ENCODE measurements around the gene RAB27B.

DNA sequence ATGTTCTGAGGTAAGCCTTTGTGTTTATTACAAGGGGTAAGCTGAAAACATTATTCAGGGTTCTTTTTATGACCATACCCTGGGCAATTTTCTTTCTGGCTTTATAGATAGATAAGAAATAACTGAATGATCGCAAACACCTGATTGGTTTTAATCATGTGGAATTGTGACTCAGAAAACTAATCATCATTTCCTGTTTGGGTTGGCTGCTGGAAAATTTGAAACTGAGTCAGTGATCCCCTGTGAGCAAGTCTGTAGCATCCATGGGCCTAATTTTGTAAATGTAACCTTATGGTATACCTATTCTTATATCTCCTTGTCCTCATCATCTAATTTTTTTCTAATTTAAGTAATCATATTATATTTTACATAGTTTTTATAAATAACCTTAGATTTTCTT is 96.7 kb downstream of the RAB27B start:
- TF ChIP-seq, protein P1, sequence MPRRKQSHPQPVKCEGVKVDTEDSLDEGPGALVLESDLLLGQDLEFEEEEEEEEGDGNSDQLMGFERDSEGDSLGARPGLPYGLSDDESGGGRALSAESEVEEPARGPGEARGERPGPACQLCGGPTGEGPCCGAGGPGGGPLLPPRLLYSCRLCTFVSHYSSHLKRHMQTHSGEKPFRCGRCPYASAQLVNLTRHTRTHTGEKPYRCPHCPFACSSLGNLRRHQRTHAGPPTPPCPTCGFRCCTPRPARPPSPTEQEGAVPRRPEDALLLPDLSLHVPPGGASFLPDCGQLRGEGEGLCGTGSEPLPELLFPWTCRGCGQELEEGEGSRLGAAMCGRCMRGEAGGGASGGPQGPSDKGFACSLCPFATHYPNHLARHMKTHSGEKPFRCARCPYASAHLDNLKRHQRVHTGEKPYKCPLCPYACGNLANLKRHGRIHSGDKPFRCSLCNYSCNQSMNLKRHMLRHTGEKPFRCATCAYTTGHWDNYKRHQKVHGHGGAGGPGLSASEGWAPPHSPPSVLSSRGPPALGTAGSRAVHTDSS (tag by site-specific recombination; IDR thresholded peaks at IDR 0.05): no peak
- TF ChIP-seq ZNF768 (tag by site-specific recombination; IDR thresholded peaks at IDR 0.05) (no peak), ZNF558 (tag by site-specific recombination; IDR thresholded peaks at IDR 0.05) (no peak), ZNF292 (tag by site-specific recombination; IDR thresholded peaks at IDR 0.05; ENCODE audit: borderline replicate concordance, low read depth) (no peak)
- TF ChIP-seq, protein P2, sequence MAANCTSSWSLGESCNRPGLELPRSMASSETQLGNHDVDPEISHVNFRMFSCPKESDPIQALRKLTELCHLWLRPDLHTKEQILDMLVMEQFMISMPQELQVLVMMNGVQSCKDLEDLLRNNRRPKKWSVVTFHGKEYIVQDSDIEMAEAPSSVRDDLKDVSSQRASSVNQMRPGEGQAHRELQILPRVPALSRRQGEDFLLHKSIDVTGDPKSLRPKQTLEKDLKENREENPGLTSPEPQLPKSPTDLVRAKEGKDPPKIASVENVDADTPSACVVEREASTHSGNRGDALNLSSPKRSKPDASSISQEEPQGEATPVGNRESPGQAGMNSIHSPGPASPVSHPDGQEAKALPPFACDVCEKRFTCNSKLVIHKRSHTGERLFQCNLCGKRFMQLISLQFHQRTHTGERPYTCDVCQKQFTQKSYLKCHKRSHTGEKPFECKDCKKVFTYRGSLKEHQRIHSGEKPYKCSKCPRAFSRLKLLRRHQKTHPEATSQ (tag by site-specific recombination; IDR thresholded peaks at IDR 0.05): no peak
- TF ChIP-seq, protein P3, sequence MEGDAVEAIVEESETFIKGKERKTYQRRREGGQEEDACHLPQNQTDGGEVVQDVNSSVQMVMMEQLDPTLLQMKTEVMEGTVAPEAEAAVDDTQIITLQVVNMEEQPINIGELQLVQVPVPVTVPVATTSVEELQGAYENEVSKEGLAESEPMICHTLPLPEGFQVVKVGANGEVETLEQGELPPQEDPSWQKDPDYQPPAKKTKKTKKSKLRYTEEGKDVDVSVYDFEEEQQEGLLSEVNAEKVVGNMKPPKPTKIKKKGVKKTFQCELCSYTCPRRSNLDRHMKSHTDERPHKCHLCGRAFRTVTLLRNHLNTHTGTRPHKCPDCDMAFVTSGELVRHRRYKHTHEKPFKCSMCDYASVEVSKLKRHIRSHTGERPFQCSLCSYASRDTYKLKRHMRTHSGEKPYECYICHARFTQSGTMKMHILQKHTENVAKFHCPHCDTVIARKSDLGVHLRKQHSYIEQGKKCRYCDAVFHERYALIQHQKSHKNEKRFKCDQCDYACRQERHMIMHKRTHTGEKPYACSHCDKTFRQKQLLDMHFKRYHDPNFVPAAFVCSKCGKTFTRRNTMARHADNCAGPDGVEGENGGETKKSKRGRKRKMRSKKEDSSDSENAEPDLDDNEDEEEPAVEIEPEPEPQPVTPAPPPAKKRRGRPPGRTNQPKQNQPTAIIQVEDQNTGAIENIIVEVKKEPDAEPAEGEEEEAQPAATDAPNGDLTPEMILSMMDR (tag by site-specific recombination; IDR thresholded peaks at IDR 0.05): no peak

Measured in HEK293 (cell line).